IMR-90 (cell line): ENCODE results near the gene CARS2. TPM values are rescaled to one million over a fixed set of nuclear protein-coding genes. Genes with fewer than 3 reads are reported as not detected.

Source experiments
- ATAC-seq: fragments of 200-7000 bp; cut with Tn5 transposase; 2 replicates; pipeline ENCODE4 v1.9.1; 2020; ENCODE audit warnings: low read depth, mild to moderate bottlenecking, moderate library complexity
- BruUV-seq: library from RNA; stranded (reverse); fragments of 400-500 nt; replicated peaks from 2 replicates; lab custom pipeline; 2021; lab: Mats Ljungman, UMichigan
- CTCF ChIA-PET: fragments of 300-600 bp; formaldehyde crosslinking; extraction: SDS; loops from one replicate; lab custom pipeline; 2021; ENCODE audit warnings: antibody characterized with exemption; lab: Yijun Ruan, JAX
- POLR2A ChIA-PET: fragments of 300-600 bp; sonication (Branson Sonifier 250); formaldehyde crosslinking; loops from one replicate; lab custom pipeline; 2022; ENCODE audit warnings: antibody characterized with exemption; ENCODE audit not compliant: unreplicated experiment; lab: Charles Lee
- DNase-seq: peaks from one replicate; pipeline ENCODE4 v3.0.0; 2013
- H2AFZ ChIP-seq: replicated peaks from 2 replicates; pipeline ENCODE3; 2013; ENCODE audit warnings: low read length, mild to moderate bottlenecking; ENCODE audit not compliant: poor library complexity
- H2AK5ac ChIP-seq: 2 replicates; pipeline ENCODE4 v1.6.1; 2013; ENCODE audit warnings: low read depth, low read length, inconsistent platforms
- H2AK9ac ChIP-seq: replicated peaks from 2 replicates; pipeline ENCODE3; 2013; ENCODE audit warnings: mild to moderate bottlenecking, low read depth, low read length, moderate library complexity; ENCODE audit not compliant: poor library complexity
- H2BK120ac ChIP-seq: 2 replicates; pipeline ENCODE4 v1.6.1; 2013; ENCODE audit warnings: low read depth, low read length, inconsistent platforms
- H2BK15ac ChIP-seq: 3 replicates; pipeline ENCODE4 v1.6.1; 2013; ENCODE audit warnings: low read depth, low read length, inconsistent platforms
- H2BK20ac ChIP-seq: 2 replicates; pipeline ENCODE4 v1.6.1; 2013; ENCODE audit warnings: low read depth, mild to moderate bottlenecking, inconsistent platforms, low read length, moderate library complexity
- H2BK5ac ChIP-seq: 2 replicates; pipeline ENCODE4 v1.6.1; 2013; ENCODE audit warnings: mild to moderate bottlenecking, low read depth, low read length, inconsistent platforms; ENCODE audit not compliant: poor library complexity, severe bottlenecking
- H3K14ac ChIP-seq: replicated peaks from 2 replicates; pipeline ENCODE4 v1.6.1; 2013; ENCODE audit warnings: low read depth, low read length, inconsistent platforms
- H3K18ac ChIP-seq: 2 replicates; pipeline ENCODE4 v1.6.1; 2013; ENCODE audit warnings: low read depth, low read length, control low read depth
- H3K23ac ChIP-seq: 2 replicates; pipeline ENCODE4 v1.6.1; 2013; ENCODE audit warnings: low read depth, low read length, inconsistent platforms
- H3K27ac ChIP-seq: 2 replicates; pipeline ENCODE4 v1.5.1; 2013; ENCODE audit warnings: mild to moderate bottlenecking, control low read depth, low read length; ENCODE audit not compliant: insufficient read depth
- H3K27me3 ChIP-seq: 2 replicates; pipeline ENCODE4 v1.6.1; 2013; ENCODE audit warnings: low read length; ENCODE audit not compliant: control insufficient read depth, insufficient read depth
- H3K36me3 ChIP-seq: 2 replicates; pipeline ENCODE4 v1.6.1; 2013; ENCODE audit warnings: low read length, mixed read lengths; ENCODE audit not compliant: control insufficient read depth, insufficient read depth
- H3K4ac ChIP-seq: 2 replicates; pipeline ENCODE4 v1.6.1; 2013; ENCODE audit warnings: low read depth, low read length, inconsistent platforms
- H3K4me1 ChIP-seq: 2 replicates; pipeline ENCODE4 v1.6.1; 2013; ENCODE audit warnings: low read length, mixed read lengths; ENCODE audit not compliant: control insufficient read depth, insufficient read depth
- H3K4me2 ChIP-seq: 2 replicates; pipeline ENCODE4 v1.6.1; 2013; ENCODE audit warnings: low read depth, mild to moderate bottlenecking, control low read depth, low read length, moderate library complexity
- H3K4me3 ChIP-seq: 2 replicates; pipeline ENCODE4 v1.5.1; 2013; ENCODE audit warnings: low read depth, mild to moderate bottlenecking, control low read depth, low read length, moderate library complexity; ENCODE audit not compliant: insufficient read depth
- H3K56ac ChIP-seq: 2 replicates; pipeline ENCODE4 v1.6.1; 2013; ENCODE audit warnings: low read length, inconsistent platforms; ENCODE audit not compliant: insufficient read depth; ENCODE audit errors: extremely low read depth
- H3K79me1 ChIP-seq, 2 experiments: 2 replicates each; pipeline ENCODE4 v1.6.1; 2013; ENCODE audit warnings: low read length in 2 of 2, inconsistent platforms in 1 of 2, low read depth in 1 of 2
- H3K9ac ChIP-seq: 2 replicates; pipeline ENCODE4 v1.6.1; 2013; ENCODE audit warnings: low read depth, low read length, control low read depth
- H3K9me1 ChIP-seq: 2 replicates; pipeline ENCODE4 v1.6.1; 2013; ENCODE audit warnings: low read length, inconsistent platforms; ENCODE audit not compliant: insufficient read depth
- H3K9me3 ChIP-seq: 2 replicates; pipeline ENCODE4 v1.6.1; 2013; ENCODE audit warnings: low read length; ENCODE audit not compliant: control insufficient read depth, insufficient read depth
- H4K20me1 ChIP-seq: 2 replicates; pipeline ENCODE4 v1.6.1; 2013; ENCODE audit warnings: low read length, inconsistent platforms; ENCODE audit not compliant: insufficient read depth
- H4K5ac ChIP-seq: 2 replicates; pipeline ENCODE4 v1.6.1; 2013; ENCODE audit warnings: mild to moderate bottlenecking, low read depth, low read length, control low read depth
- H4K8ac ChIP-seq, 2 experiments: 2 replicates each; pipeline ENCODE4 v1.6.1; 2013; ENCODE audit warnings: low read depth in 2 of 2, low read length in 2 of 2, control low read depth in 1 of 2, inconsistent platforms in 1 of 2
- H4K91ac ChIP-seq: 2 replicates; pipeline ENCODE4 v1.6.1; 2013; ENCODE audit warnings: low read depth, low read length, inconsistent platforms; ENCODE audit not compliant: insufficient read depth
- CHD1 ChIP-seq: IDR thresholded peaks from 2 replicates; pipeline ENCODE4 v1.6.1; 2012; ENCODE audit warnings: low read depth, low read length, improper control_type of control experiment
- FOS ChIP-seq: fragments of 150-350 bp; IDR thresholded peaks from 2 replicates; pipeline ENCODE4 v1.6.1; 2016; ENCODE audit warnings: low read depth, low read length
- MXI1 ChIP-seq: IDR thresholded peaks from 2 replicates; pipeline ENCODE4 v1.6.1; 2012; ENCODE audit warnings: low read depth, mild to moderate bottlenecking, low read length, moderate library complexity, borderline replicate concordance
- NFE2L2 ChIP-seq: fragments of 150-350 bp; IDR thresholded peaks from 2 replicates; pipeline ENCODE4 v1.6.1; 2016; ENCODE audit warnings: low read depth, mild to moderate bottlenecking, low read length
- POLR2A ChIP-seq: IDR thresholded peaks from 2 replicates; pipeline ENCODE4 v1.6.1; 2012; ENCODE audit warnings: mild to moderate bottlenecking, low read depth, low read length
- RCOR1 ChIP-seq: IDR thresholded peaks from 2 replicates; pipeline ENCODE4 v1.6.1; 2012; ENCODE audit warnings: mild to moderate bottlenecking, low read length, improper control_type of control experiment; ENCODE audit not compliant: insufficient replicate concordance
- SMC3 ChIP-seq: fragments of 150-350 bp; IDR thresholded peaks from 2 replicates; pipeline ENCODE4 v1.6.1; 2016; ENCODE audit warnings: low read depth, mild to moderate bottlenecking, antibody characterized with exemption, low read length, moderate library complexity
- WGBS, 2 experiments: methylation state at CpG; one replicate each; pipeline versions ENCODE4 v1.1.5 to v1.1.7; 2013; ENCODE audit warnings: missing lambda C conversion rate in 2 of 2; ENCODE audit not compliant: insufficient read length in 1 of 2; ENCODE audit errors: extremely low coverage in 2 of 2; 5-methylcytosine and 5-hydroxymethylcytosine counted together
- dilution Hi-C: fragments of 300-500 bp; cut with HindIII; formaldehyde crosslinking; loops from one replicate; pipeline ENCODE4 v1.14.3; 2018; ENCODE audit warnings: low sequenced_read_pairs; ENCODE audit not compliant: unreplicated experiment
- in situ Hi-C: fragments of 300-500 bp; cut with MboI; formaldehyde crosslinking; loops from 3 replicates; pipeline ENCODE4 v1.14.3; 2019; ENCODE audit warnings: low sequenced_read_pairs, inconsistent platforms, mixed read lengths
- intact Hi-C: fragments of 100-400 bp; cut with micrococcal nuclease; formaldehyde crosslinking; loops from 2 replicates; pipeline ENCODE4 v1.10.0; 2022
- polyA plus RNA-seq, 3 experiments: library from polyadenylated mRNA; depleted of rRNA; stranded (reverse); fragments of >200 nt; gene quantifications; 2 replicates each; pipeline ENCODE4 v1.2.3, GENCODE V29; 2012; ENCODE audit warnings: low replicate concordance in 1 of 3
- total RNA-seq: library from RNA; depleted of rRNA; stranded (reverse); fragments of >200 nt; gene quantifications from 2 replicates; pipeline ENCODE4 v1.2.3, GENCODE V29; 2012
- TF ChIP-seq, protein P1 (sequence below): fragments of 150-350 bp; IDR thresholded peaks from 2 replicates; pipeline ENCODE4 v1.6.1; 2016; ENCODE audit warnings: low read depth, mild to moderate bottlenecking, low read length, moderate library complexity, borderline replicate concordance
- TF ChIP-seq, protein P2 (sequence below): conservative IDR thresholded peaks from 2 replicates; pipeline ENCODE4 v1.5.1; 2012; ENCODE audit warnings: mild to moderate bottlenecking, low read depth, low read length, improper control_type of control experiment

The CARS2 gene
- total and polyA plus RNA-seq, 2 of the 4 experiments (the other 2 are of a cell fraction), result 76.2 to 76.4 TPM

DNA sequence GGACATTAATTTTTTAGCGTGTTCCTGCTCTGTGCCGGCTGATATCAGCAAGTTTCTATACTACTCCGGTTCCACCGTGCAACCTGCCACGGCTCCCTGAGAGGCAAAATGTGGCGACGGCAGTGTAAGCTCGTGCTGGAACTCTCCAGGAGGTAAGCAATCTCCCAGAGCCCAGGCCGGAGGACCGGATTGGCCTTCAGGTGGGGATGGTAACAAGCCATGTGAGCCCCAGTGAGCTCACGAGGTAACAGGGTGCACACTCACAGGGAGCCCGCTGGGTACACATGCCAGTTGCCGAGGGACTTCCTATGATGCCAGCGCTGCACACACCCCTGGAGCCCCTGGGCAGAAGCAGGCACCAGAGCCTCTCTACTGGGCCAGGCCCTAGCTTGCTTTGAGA lies 52.1 kb downstream of the CARS2 start:
- ATAC-seq (no peak), DNase-seq (no peak)
- Histone ChIP-seq H2BK20ac (no peak overlapping the region), H2AK5ac (no peak overlapping the region), H3K4ac (no peak overlapping the region), H4K5ac (no peak overlapping the region), H2BK15ac (no peak overlapping the region), H3K27ac (no peak overlapping the region), H3K27me3 (no peaks in the 10 kb centered on the region), H2AK9ac (no peak overlapping the region), H4K8ac (no peak overlapping the region), H2BK120ac (no peak overlapping the region), H3K9me1 (peaks cover 2% of the 10 kb centered on the region; the same call in 1 of the 2 replicates), H3K4me1 (no peaks in the 10 kb centered on the region), H4K20me1 (no peaks in the 10 kb centered on the region), H3K79me1 (peaks cover 10 to 22% of the 10 kb centered on the region in 2 experiments), H3K23ac (no peak overlapping the region), H2AFZ (no peak overlapping the region), H3K4me2 (no peak overlapping the region), H3K36me3 (peaks cover 26% of the 10 kb centered on the region), H3K18ac (no peak overlapping the region), H3K9me3 (no peaks in the 10 kb centered on the region; the same call in 1 of the 2 replicates), H4K91ac (no peak overlapping the region), H3K9ac (no peak overlapping the region), H3K4me3 (no peak overlapping the region), H3K14ac (no peak overlapping the region), H2BK5ac (no peak overlapping the region), H3K56ac (no peak overlapping the region)
- WGBS, 2 experiments, result 96% methylated on average over 14 of the region's 14 CpGs; no CpG with 5 or more reads in 1 of the 2 experiments
- CTCF ChIA-PET, result no interaction called here
- POLR2A ChIA-PET, result no interaction called here
- BruUV-seq, result no TSS peak
- TF ChIP-seq, protein P1, sequence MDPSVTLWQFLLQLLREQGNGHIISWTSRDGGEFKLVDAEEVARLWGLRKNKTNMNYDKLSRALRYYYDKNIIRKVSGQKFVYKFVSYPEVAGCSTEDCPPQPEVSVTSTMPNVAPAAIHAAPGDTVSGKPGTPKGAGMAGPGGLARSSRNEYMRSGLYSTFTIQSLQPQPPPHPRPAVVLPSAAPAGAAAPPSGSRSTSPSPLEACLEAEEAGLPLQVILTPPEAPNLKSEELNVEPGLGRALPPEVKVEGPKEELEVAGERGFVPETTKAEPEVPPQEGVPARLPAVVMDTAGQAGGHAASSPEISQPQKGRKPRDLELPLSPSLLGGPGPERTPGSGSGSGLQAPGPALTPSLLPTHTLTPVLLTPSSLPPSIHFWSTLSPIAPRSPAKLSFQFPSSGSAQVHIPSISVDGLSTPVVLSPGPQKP, result no peak
- no peak for TF ChIP-seq POLR2A
- no peak for TF ChIP-seq SMC3
- TF ChIP-seq MXI1, result no peak
- TF ChIP-seq RCOR1, result no peak
- no peak for TF ChIP-seq NFE2L2
- TF ChIP-seq FOS, result no peak
- no peak for TF ChIP-seq CHD1
- TF ChIP-seq, protein P2, sequence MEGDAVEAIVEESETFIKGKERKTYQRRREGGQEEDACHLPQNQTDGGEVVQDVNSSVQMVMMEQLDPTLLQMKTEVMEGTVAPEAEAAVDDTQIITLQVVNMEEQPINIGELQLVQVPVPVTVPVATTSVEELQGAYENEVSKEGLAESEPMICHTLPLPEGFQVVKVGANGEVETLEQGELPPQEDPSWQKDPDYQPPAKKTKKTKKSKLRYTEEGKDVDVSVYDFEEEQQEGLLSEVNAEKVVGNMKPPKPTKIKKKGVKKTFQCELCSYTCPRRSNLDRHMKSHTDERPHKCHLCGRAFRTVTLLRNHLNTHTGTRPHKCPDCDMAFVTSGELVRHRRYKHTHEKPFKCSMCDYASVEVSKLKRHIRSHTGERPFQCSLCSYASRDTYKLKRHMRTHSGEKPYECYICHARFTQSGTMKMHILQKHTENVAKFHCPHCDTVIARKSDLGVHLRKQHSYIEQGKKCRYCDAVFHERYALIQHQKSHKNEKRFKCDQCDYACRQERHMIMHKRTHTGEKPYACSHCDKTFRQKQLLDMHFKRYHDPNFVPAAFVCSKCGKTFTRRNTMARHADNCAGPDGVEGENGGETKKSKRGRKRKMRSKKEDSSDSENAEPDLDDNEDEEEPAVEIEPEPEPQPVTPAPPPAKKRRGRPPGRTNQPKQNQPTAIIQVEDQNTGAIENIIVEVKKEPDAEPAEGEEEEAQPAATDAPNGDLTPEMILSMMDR, result no peak
- intact Hi-C loops (no loop called here), in situ Hi-C loops (no loop called here), dilution Hi-C loops (no loop called here)
